Astrocyte (in vitro differentiated cells and primary cell): Measurements from ENCODE around the gene ENO2.

Experiments used
- EZH2 ChIP-seq: IDR thresholded peaks from 2 replicates; pipeline ENCODE4 v1.6.1; 2012; ENCODE audit warnings: mild to moderate bottlenecking, low read length, inconsistent platforms; ENCODE audit not compliant: insufficient read depth
- TF ChIP-seq, protein P1 (sequence below): IDR thresholded peaks from 2 replicates; pipeline ENCODE4 v1.5.1; 2011; ENCODE audit warnings: low read depth, mild to moderate bottlenecking, inconsistent platforms, low read length, moderate library complexity; ENCODE audit not compliant: insufficient read depth

DNA sequence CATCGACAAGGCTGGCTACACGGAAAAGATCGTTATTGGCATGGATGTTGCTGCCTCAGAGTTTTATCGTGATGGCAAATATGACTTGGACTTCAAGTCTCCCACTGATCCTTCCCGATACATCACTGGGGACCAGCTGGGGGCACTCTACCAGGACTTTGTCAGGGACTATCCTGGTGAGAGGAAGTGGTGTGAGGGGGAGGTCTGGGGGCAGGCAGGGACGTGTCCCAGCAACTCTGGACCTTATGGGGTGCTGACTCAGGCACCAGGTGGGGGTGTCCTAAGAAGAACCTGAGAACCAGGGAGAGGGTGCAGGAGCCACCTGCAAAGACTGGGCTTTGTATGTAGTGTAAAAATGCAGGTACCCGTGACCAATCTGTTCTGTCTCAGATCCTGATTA, 5.2 kb downstream of the ENO2 start:
- TF ChIP-seq, protein P1, sequence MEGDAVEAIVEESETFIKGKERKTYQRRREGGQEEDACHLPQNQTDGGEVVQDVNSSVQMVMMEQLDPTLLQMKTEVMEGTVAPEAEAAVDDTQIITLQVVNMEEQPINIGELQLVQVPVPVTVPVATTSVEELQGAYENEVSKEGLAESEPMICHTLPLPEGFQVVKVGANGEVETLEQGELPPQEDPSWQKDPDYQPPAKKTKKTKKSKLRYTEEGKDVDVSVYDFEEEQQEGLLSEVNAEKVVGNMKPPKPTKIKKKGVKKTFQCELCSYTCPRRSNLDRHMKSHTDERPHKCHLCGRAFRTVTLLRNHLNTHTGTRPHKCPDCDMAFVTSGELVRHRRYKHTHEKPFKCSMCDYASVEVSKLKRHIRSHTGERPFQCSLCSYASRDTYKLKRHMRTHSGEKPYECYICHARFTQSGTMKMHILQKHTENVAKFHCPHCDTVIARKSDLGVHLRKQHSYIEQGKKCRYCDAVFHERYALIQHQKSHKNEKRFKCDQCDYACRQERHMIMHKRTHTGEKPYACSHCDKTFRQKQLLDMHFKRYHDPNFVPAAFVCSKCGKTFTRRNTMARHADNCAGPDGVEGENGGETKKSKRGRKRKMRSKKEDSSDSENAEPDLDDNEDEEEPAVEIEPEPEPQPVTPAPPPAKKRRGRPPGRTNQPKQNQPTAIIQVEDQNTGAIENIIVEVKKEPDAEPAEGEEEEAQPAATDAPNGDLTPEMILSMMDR: no peak
- TF ChIP-seq EZH2: no peak
